ENCODE results near the gene BAD.
A peak's percentile ranks its signal among the peaks of the same experiment; 100 is the strongest.

BAD gene

GRCh38 chr11:64285885-64286800, 1.7 kb upstream of the BAD start:
- H3K4me3 ChIP-seq (ENCODE audit: low read depth, low read length) = peak overlapping the region; percentile 42
- DNase-seq (ENCODE audit: low read depth) = peak; percentile 42
- TF ChIP-seq MAX (IDR thresholded peaks at IDR 0.05; ENCODE audit: low read depth, low read length) (no peak), MYC (IDR thresholded peaks at IDR 0.05; ENCODE audit: low read depth, low read length) (no peak), CTCF (IDR thresholded peaks at IDR 0.05; ENCODE audit: low read depth, low read length) (peak; percentile 15)

GRCh38 chr11:64284962-64285884, 758 bp upstream of the BAD start, which contains the start of gene GPR137:
GPR137 (plus strand) TSS chr11:64285848; CDS start chr11:64286525, 677 bp downstream.
- peak; percentile 84 for DNase-seq (ENCODE audit: low read depth)
- peak; percentile 41 for TF ChIP-seq POLR2A (IDR thresholded peaks at IDR 0.05; ENCODE audit: extremely low read depth, insufficient read length)
- no peak for TF ChIP-seq CTCF (IDR thresholded peaks at IDR 0.05; ENCODE audit: low read depth, low read length)
- peak within 1 kb of the TSS; percentile 72 for H3K4me3 ChIP-seq (ENCODE audit: low read depth, low read length)

GRCh38 chr11:64283092-64283491, 1.4 kb downstream of the BAD start:
- DNase-seq (ENCODE audit: low read depth) = no peak
- H3K4me3 ChIP-seq (ENCODE audit: low read depth, low read length) = no peak overlapping the region
- TF ChIP-seq MAX (IDR thresholded peaks at IDR 0.05; ENCODE audit: low read depth, low read length) (no peak), CTCF (IDR thresholded peaks at IDR 0.05; ENCODE audit: low read depth, low read length) (no peak), MYC (IDR thresholded peaks at IDR 0.05; ENCODE audit: low read depth, low read length) (no peak), POLR2A (IDR thresholded peaks at IDR 0.05; ENCODE audit: extremely low read depth, insufficient read length) (no peak)

- no peak for TF ChIP-seq MYC (IDR thresholded peaks at IDR 0.05; ENCODE audit: low read depth, low read length)
- TF ChIP-seq POLR2A (IDR thresholded peaks at IDR 0.05; ENCODE audit: extremely low read depth, insufficient read length) = no peak
- TF ChIP-seq MAX (IDR thresholded peaks at IDR 0.05; ENCODE audit: low read depth, low read length) = no peak
- TF ChIP-seq CTCF (IDR thresholded peaks at IDR 0.05; ENCODE audit: low read depth, low read length) = no peak
- no peak for DNase-seq (ENCODE audit: low read depth)
- no peak overlapping the region for H3K4me3 ChIP-seq (ENCODE audit: low read depth, low read length)
Observed at GRCh38 chr11:64281957-64282770, 2.3 kb downstream of the BAD start.

GRCh38 chr11:64278576-64279190, 5.8 kb downstream of the BAD start:
- no peak for DNase-seq (ENCODE audit: low read depth)
- TF ChIP-seq CTCF (IDR thresholded peaks at IDR 0.05; ENCODE audit: low read depth, low read length) (no peak), POLR2A (IDR thresholded peaks at IDR 0.05; ENCODE audit: extremely low read depth, insufficient read length) (no peak), MYC (IDR thresholded peaks at IDR 0.05; ENCODE audit: low read depth, low read length) (no peak), MAX (IDR thresholded peaks at IDR 0.05; ENCODE audit: low read depth, low read length) (no peak)
- H3K4me3 ChIP-seq (ENCODE audit: low read depth, low read length) = no peak overlapping the region
